Panc1 (cell line): ENCODE measurements around the gene SCYGR3. TPM values are rescaled to one million over a fixed set of nuclear protein-coding genes. Genes with fewer than 3 reads are reported as not detected.

Experiments used
- ATAC-seq: fragments of 200-7000 bp; cut with Tn5 transposase; 2 replicates; pipeline ENCODE4 v1.9.1; 2020; ENCODE audit warnings: mild to moderate bottlenecking, moderate library complexity
- BruUV-seq: library from RNA; stranded (reverse); fragments of 400-500 nt; replicated peaks from 2 replicates; lab custom pipeline; 2021; lab: Mats Ljungman, UMichigan
- CTCF ChIA-PET: fragments of 300-600 bp; sonication (Branson Sonifier 250); formaldehyde crosslinking; loops from one replicate; lab custom pipeline; 2022; ENCODE audit warnings: antibody characterized with exemption; lab: Charles Lee
- POLR2A ChIA-PET: fragments of 300-600 bp; sonication (Branson Sonifier 250); formaldehyde crosslinking; loops from one replicate; lab custom pipeline; 2022; ENCODE audit warnings: antibody characterized with exemption; lab: Charles Lee
- DNase-seq: peaks from one replicate; pipeline ENCODE4 v3.0.0-alpha.2; 2010; ENCODE audit warnings: low read depth, low spot score
- H3K27ac ChIP-seq: 2 replicates; pipeline ENCODE4 v1.5.1; 2011; ENCODE audit warnings: mild to moderate bottlenecking, low read length, inconsistent platforms
- H3K27me3 ChIP-seq: fragments of 200-500 bp; sonication (Bioruptor generic); 2 replicates; pipeline ENCODE4 v1.6.0; 2014; ENCODE audit warnings: low read length, inconsistent platforms; ENCODE audit not compliant: control insufficient read depth, insufficient read depth
- H3K36me3 ChIP-seq: fragments of 200-500 bp; sonication (Bioruptor generic); 2 replicates; pipeline ENCODE4 v1.5.1; 2014; ENCODE audit warnings: inconsistent platforms, mild to moderate bottlenecking, low read length, moderate library complexity; ENCODE audit not compliant: control insufficient read depth, insufficient read depth
- H3K4me1 ChIP-seq: 2 replicates; pipeline ENCODE4 v1.5.1; 2011; ENCODE audit warnings: inconsistent platforms, mild to moderate bottlenecking, low read length, moderate library complexity; ENCODE audit not compliant: control insufficient read depth, insufficient read depth
- H3K4me3 ChIP-seq, 2 experiments: 2 replicates each; pipeline ENCODE4 v1.5.1; 2011 to 2012; ENCODE audit warnings: low read depth in 2 of 2, low read length in 2 of 2, mild to moderate bottlenecking in 2 of 2, inconsistent platforms in 1 of 2, moderate library complexity in 1 of 2
- H3K9me3 ChIP-seq: fragments of 200-500 bp; sonication (Bioruptor generic); 2 replicates; pipeline ENCODE4 v1.5.1; 2014; ENCODE audit warnings: low read depth, mild to moderate bottlenecking, inconsistent platforms, low read length, moderate library complexity; ENCODE audit not compliant: control insufficient read depth, insufficient read depth
- POLR2AphosphoS5 ChIP-seq: IDR thresholded peaks from 2 replicates; pipeline ENCODE4 v1.6.1; 2012; ENCODE audit warnings: mild to moderate bottlenecking, low read depth, low read length, moderate library complexity
- SIN3A ChIP-seq: IDR thresholded peaks from 2 replicates; pipeline ENCODE4 v1.6.1; 2012; ENCODE audit warnings: low read depth, mild to moderate bottlenecking, low read length, moderate library complexity, borderline replicate concordance; ENCODE audit not compliant: insufficient read depth
- TCF7L2 ChIP-seq: IDR thresholded peaks from 2 replicates; pipeline ENCODE4 v1.6.1; 2011; ENCODE audit warnings: mild to moderate bottlenecking, low read depth, low read length, inconsistent platforms
- in situ Hi-C: cut with HindIII; loops from 2 replicates; pipeline ENCODE4 v1.10.0; 2016; ENCODE audit warnings: low sequenced_read_pairs, low pct_unique_long_range_greater_than_20kb
- intact Hi-C: fragments of 100-400 bp; cut with micrococcal nuclease; formaldehyde crosslinking; loops from one replicate; pipeline ENCODE4 v1.10.0; 2022; ENCODE audit not compliant: unreplicated experiment
- total RNA-seq: library from RNA; stranded (reverse); gene quantifications from one replicate; pipeline ENCODE4 v1.2.1, GENCODE V29; 2021; ENCODE audit not compliant: unreplicated experiment
- TF ChIP-seq, protein P1 (sequence below), 2 experiments: IDR thresholded peaks; 2 replicates each; pipeline ENCODE4 v1.6.1; 2011 to 2012; ENCODE audit warnings: low read depth in 2 of 2, control low read depth in 1 of 2, low read length in 1 of 2, mild to moderate bottlenecking in 1 of 2, moderate library complexity in 1 of 2; ENCODE audit not compliant: insufficient read depth in 1 of 2
- TF ChIP-seq, protein P2 (sequence below): fragments of 450-650 bp; IDR thresholded peaks from 2 replicates; pipeline ENCODE4 v1.5.1; 2017; ENCODE audit warnings: mild to moderate bottlenecking

Gene SCYGR3
- total RNA-seq, 1 experiment from 2014 or later, result not detected

DNA sequence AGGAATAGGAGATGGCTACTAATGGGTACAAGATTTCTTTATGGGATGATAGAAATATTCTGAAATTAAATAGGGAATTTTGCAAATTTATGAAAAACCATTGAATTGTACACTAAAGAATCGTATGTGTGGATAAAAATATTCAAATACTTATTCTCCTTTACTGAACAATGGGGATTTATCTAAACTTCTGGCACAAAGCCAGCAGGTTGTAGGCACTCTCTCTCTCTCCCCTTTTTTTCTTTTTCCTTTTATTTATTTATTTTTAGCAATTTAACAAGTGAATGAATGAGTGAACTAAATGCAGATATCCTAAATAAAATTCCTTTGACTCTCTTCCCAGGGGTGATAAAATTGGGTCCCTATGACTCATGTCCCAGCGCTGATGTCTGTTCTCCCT, 37.8 kb downstream of the SCYGR3 start:
- no peak overlapping the region for H3K4me3 ChIP-seq
- in situ Hi-C loops (no loop called here), intact Hi-C loops (loop anchor here (10.0 kb wide), 1 partner anchor 188 kb away; no protein-coding TSS in a partner anchor)

DNA sequence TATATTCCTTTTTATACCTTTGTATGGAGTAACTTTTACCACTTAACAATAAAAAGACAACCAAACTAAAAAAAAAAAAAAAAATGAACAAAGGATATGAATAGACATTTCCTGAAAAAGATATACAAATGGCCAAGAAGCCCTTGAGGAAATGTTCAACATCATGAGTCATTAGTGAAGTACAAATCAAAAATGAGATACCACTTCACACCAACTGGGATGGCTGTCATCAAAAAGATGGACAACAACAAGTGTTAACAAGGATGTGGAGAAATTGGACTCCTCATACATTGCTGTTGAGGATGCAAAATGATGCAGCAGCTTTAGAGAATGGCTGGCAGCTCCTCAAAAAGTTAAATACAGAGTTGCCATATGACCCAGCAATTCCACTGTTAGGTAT, 38.5 kb downstream of the SCYGR3 start:
- H3K27me3 ChIP-seq, result no peaks in the 10 kb centered on the region; the same call in none of the 2 replicates
- no peak overlapping the region for H3K27ac ChIP-seq
- H3K36me3 ChIP-seq, result no peaks in the 10 kb centered on the region
- no TSS peak for BruUV-seq
- intact Hi-C loops, result loop anchor here (10.0 kb wide), 1 partner anchor 189 kb away; no protein-coding TSS in a partner anchor
- ChIA-PET POLR2A (no interaction called here), CTCF (no interaction called here)
- in situ Hi-C loops, result no loop called here
- DNase-seq (no peak), ATAC-seq (no peak)
- no peaks in the 10 kb centered on the region for H3K9me3 ChIP-seq
- H3K4me3 ChIP-seq, result no peak overlapping the region
- TF ChIP-seq, protein P1, sequence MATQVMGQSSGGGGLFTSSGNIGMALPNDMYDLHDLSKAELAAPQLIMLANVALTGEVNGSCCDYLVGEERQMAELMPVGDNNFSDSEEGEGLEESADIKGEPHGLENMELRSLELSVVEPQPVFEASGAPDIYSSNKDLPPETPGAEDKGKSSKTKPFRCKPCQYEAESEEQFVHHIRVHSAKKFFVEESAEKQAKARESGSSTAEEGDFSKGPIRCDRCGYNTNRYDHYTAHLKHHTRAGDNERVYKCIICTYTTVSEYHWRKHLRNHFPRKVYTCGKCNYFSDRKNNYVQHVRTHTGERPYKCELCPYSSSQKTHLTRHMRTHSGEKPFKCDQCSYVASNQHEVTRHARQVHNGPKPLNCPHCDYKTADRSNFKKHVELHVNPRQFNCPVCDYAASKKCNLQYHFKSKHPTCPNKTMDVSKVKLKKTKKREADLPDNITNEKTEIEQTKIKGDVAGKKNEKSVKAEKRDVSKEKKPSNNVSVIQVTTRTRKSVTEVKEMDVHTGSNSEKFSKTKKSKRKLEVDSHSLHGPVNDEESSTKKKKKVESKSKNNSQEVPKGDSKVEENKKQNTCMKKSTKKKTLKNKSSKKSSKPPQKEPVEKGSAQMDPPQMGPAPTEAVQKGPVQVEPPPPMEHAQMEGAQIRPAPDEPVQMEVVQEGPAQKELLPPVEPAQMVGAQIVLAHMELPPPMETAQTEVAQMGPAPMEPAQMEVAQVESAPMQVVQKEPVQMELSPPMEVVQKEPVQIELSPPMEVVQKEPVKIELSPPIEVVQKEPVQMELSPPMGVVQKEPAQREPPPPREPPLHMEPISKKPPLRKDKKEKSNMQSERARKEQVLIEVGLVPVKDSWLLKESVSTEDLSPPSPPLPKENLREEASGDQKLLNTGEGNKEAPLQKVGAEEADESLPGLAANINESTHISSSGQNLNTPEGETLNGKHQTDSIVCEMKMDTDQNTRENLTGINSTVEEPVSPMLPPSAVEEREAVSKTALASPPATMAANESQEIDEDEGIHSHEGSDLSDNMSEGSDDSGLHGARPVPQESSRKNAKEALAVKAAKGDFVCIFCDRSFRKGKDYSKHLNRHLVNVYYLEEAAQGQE (IDR thresholded peaks at IDR 0.05; ENCODE audit: insufficient read depth in 1 of 2, low read depth in 2 of 2, low read length in 1 of 2), result no peak
- TF ChIP-seq TCF7L2 (no peak), POLR2AphosphoS5 (no peak), SIN3A (no peak)
- TF ChIP-seq, protein P2, sequence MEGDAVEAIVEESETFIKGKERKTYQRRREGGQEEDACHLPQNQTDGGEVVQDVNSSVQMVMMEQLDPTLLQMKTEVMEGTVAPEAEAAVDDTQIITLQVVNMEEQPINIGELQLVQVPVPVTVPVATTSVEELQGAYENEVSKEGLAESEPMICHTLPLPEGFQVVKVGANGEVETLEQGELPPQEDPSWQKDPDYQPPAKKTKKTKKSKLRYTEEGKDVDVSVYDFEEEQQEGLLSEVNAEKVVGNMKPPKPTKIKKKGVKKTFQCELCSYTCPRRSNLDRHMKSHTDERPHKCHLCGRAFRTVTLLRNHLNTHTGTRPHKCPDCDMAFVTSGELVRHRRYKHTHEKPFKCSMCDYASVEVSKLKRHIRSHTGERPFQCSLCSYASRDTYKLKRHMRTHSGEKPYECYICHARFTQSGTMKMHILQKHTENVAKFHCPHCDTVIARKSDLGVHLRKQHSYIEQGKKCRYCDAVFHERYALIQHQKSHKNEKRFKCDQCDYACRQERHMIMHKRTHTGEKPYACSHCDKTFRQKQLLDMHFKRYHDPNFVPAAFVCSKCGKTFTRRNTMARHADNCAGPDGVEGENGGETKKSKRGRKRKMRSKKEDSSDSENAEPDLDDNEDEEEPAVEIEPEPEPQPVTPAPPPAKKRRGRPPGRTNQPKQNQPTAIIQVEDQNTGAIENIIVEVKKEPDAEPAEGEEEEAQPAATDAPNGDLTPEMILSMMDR, result no peak
- H3K4me1 ChIP-seq, result no peaks in the 10 kb centered on the region

More for the DNA sequence above, 37.8 kb downstream of the SCYGR3 start:
- no peaks in the 10 kb centered on the region for H3K4me1 ChIP-seq
- no peak overlapping the region for H3K27ac ChIP-seq
- POLR2A ChIA-PET, result no interaction called here
- ATAC-seq, result no peak
- TF ChIP-seq TCF7L2 (no peak), POLR2AphosphoS5 (no peak), SIN3A (no peak)
- TF ChIP-seq, protein P2, result no peak
- TF ChIP-seq, protein P1 (IDR thresholded peaks at IDR 0.05; ENCODE audit: insufficient read depth in 1 of 2, low read depth in 2 of 2, low read length in 1 of 2), result no peak
- CTCF ChIA-PET, result no interaction called here
- no peaks in the 10 kb centered on the region for H3K36me3 ChIP-seq
- no peaks in the 10 kb centered on the region; the same call in none of the 2 replicates for H3K27me3 ChIP-seq
- BruUV-seq, result no TSS peak
- DNase-seq, result no peak
- H3K9me3 ChIP-seq, result no peaks in the 10 kb centered on the region
